ENCODE data around the gene GSDMA.

Gene GSDMA

GRCh38 chr17:39963829-39964228 is 1.0 kb downstream of the GSDMA start:
- no peak for DNase-seq

- DNase-seq = no peak
These were observed 2.4 kb downstream of the GSDMA start for GRCh38 chr17:39965017-39965699.

- no peak for DNase-seq
These were observed 4.0 kb downstream of the GSDMA start for GRCh38 chr17:39966771-39967170.

- DNase-seq = no peak
These were observed 6.0 kb downstream of the GSDMA start for GRCh38 chr17:39968761-39969160.

GRCh38 chr17:39969375-39969774 is 6.6 kb downstream of the GSDMA start:
- DNase-seq = no peak

- no peak for DNase-seq
These were observed 7.4 kb downstream of the GSDMA start for GRCh38 chr17:39970157-39970692.

GRCh38 chr17:39971076-39971603 is 8.3 kb downstream of the GSDMA start:
- DNase-seq = no peak

- no peak for DNase-seq
These were observed 9.5 kb downstream of the GSDMA start for GRCh38 chr17:39972271-39972670.

- no peak for DNase-seq
These were observed 10.7 kb downstream of the GSDMA start for GRCh38 chr17:39973496-39973895.

GRCh38 chr17:39974433-39974832 is 11.6 kb downstream of the GSDMA start:
- DNase-seq = no peak

- no peak for DNase-seq
These were observed 13.0 kb downstream of the GSDMA start for GRCh38 chr17:39975801-39976200.

GRCh38 chr17:39979016-39979670 is 16.3 kb downstream of the GSDMA start:
- no peak for DNase-seq

- DNase-seq = no peak
These were observed 17.1 kb downstream of the GSDMA start for GRCh38 chr17:39979893-39980350.

GRCh38 chr17:39980351-39981206 is 17.8 kb downstream of the GSDMA start, which contains the start of gene PSMD3:
Gene PSMD3 (plus strand): TSS chr17:39980807. CDS start chr17:39980971, 164 bp downstream.
- peak; percentile 94 for DNase-seq

GRCh38 chr17:39981207-39981741 is 18.5 kb downstream of the GSDMA start:
- DNase-seq = no peak

GRCh38 chr17:39981766-39982375 is 19.1 kb downstream of the GSDMA start:
- no peak for DNase-seq

GRCh38 chr17:39988206-39988810 is 25.5 kb downstream of the GSDMA start:
- DNase-seq = no peak

GRCh38 chr17:39994448-39994847 is 31.6 kb downstream of the GSDMA start:
- DNase-seq = no peak

- DNase-seq = no peak
These were observed 32.6 kb downstream of the GSDMA start for GRCh38 chr17:39995438-39995837.

GRCh38 chr17:39996162-39996561 is 33.4 kb downstream of the GSDMA start:
- no peak for DNase-seq

GRCh38 chr17:39996800-39997199 is 34.0 kb downstream of the GSDMA start:
- DNase-seq = no peak

GRCh38 chr17:39997543-39997942 is 34.7 kb downstream of the GSDMA start:
- DNase-seq = no peak
